Measurements from ENCODE around the gene ITPR1.

GRCh38 chr3:4864503-4864902 is 371.4 kb downstream of the ITPR1 start:
- TF ChIP-seq CTCF (IDR thresholded peaks at IDR 0.05; ENCODE audit: poor library complexity, severe bottlenecking) (no peak), SMC3 (conservative IDR thresholded peaks at IDR 0.05; ENCODE audit: poor library complexity) (no peak), EZH2 (IDR thresholded peaks at IDR 0.05; ENCODE audit: borderline replicate concordance, insufficient read depth, low read length, poor library complexity, severe bottlenecking) (no peak), EP300 (conservative IDR thresholded peaks at IDR 0.05; ENCODE audit: poor library complexity, severe bottlenecking) (no peak), TAF1 (IDR thresholded peaks at IDR 0.05; ENCODE audit: low read depth) (no peak), MXI1 (conservative IDR thresholded peaks at IDR 0.05; ENCODE audit: poor library complexity, severe bottlenecking) (no peak), REST (IDR thresholded peaks at IDR 0.05; ENCODE audit: borderline replicate concordance) (no peak)

Data from neural cell (in vitro differentiated cells).